ENCODE measurements around the gene SHROOM3. TPM values are rescaled to one million over a fixed set of nuclear protein-coding genes. Genes with fewer than 3 reads are reported as not detected.

The SHROOM3 gene
- total RNA-seq, 1 experiment from 2014 or later = 27.6 TPM

GRCh38 chr4:76532805-76533204 is 97.8 kb downstream of the SHROOM3 start:
- Histone ChIP-seq H3K79me1 (ENCODE audit: insufficient read depth, low read depth, low read length, poor library complexity, severe bottlenecking) (no peaks in the 10 kb centered on the region), H3K27me3 (ENCODE audit: insufficient read depth, low read length) (no peaks in the 10 kb centered on the region), H3K9me3 (ENCODE audit: control insufficient read depth, low read depth, low read length) (no peaks in the 10 kb centered on the region), H3K23me2 (ENCODE audit: insufficient read length, low read depth, low read length, poor library complexity, severe bottlenecking) (no peaks in the 10 kb centered on the region), H3K18ac (ENCODE audit: insufficient read length, low read depth, low read length) (no peak overlapping the region), H4K20me1 (ENCODE audit: control insufficient read depth, insufficient read depth, insufficient read length) (no peaks in the 10 kb centered on the region), H3T11ph (ENCODE audit: low read length) (no peak overlapping the region), H3K27ac (ENCODE audit: insufficient read length, low read depth, low read length) (no peak overlapping the region), H3K14ac (ENCODE audit: insufficient read depth, low read length) (no peak overlapping the region), H2BK15ac (ENCODE audit: low read depth, low read length) (no peak overlapping the region), H4K91ac (ENCODE audit: insufficient read length, low read depth, low read length) (no peak overlapping the region), H3K23ac (ENCODE audit: insufficient read length, low read depth, low read length) (no peak overlapping the region), H2BK20ac (ENCODE audit: low read depth, low read length, poor library complexity, severe bottlenecking) (no peak overlapping the region), H3K9ac (ENCODE audit: extremely low read depth, insufficient read length, low read length) (no peak overlapping the region), H3K79me2 (ENCODE audit: insufficient read depth, low read length) (no peaks in the 10 kb centered on the region), H4K5ac (ENCODE audit: insufficient read length, low read depth, low read length) (no peak overlapping the region), H4K8ac (replicated peaks; ENCODE audit: insufficient read length, low read depth, low read length) (no peak overlapping the region), H3K4ac (ENCODE audit: low read depth, low read length) (no peak overlapping the region), H2BK120ac (ENCODE audit: low read depth, low read length, poor library complexity, severe bottlenecking) (no peak overlapping the region), H3K4me2 (ENCODE audit: insufficient read depth, insufficient read length, low read length) (no peak overlapping the region), H3K4me1 (ENCODE audit: insufficient read depth, low read length) (peaks cover 7% of the 10 kb centered on the region; the same call in 1 of the 2 replicates), H2AK5ac (ENCODE audit: insufficient read length, low read length) (no peak overlapping the region), H2AFZ (ENCODE audit: low read length) (no peak overlapping the region), H2BK5ac (ENCODE audit: insufficient read length, low read length) (no peak overlapping the region), H2BK12ac (ENCODE audit: insufficient read length, low read depth, low read length) (no peak overlapping the region), H3K56ac (ENCODE audit: insufficient read length, low read depth, low read length) (no peak overlapping the region)
- no peak overlapping the region for H3K4me3 Mint-ChIP-seq
- no peak for TF ChIP-seq CTCF (conservative IDR thresholded peaks at IDR 0.05)
- H3K27me3 Mint-ChIP-seq (ENCODE audit: low read depth) = no peaks in the 10 kb centered on the region
- DNase-seq = no peak
- no peaks in the 10 kb centered on the region for H3K9me3 Mint-ChIP-seq
- H3K4me1 Mint-ChIP-seq = peaks cover 19 to 25% of the 10 kb centered on the region in 2 experiments
- no peak overlapping the region; a peak in 1 of 7 replicates for H3K27ac Mint-ChIP-seq
- H3K36me3 Mint-ChIP-seq (ENCODE audit: insufficient read depth in 1 of 3, low read depth in 3 of 3) = no peaks in the 10 kb centered on the region; a peak in 1 of 7 replicates
- WGBS (ENCODE audit: extremely low coverage, insufficient read length, low lambda C conversion rate) = no CpG with 5 or more reads among the region's 2 CpGs
